OCI-LY7 (cell line): Measurements from ENCODE around the gene DKK1. TPM values are rescaled to one million over a fixed set of nuclear protein-coding genes. Genes with fewer than 3 reads are reported as not detected.

Source experiments
- BruUV-seq: library from RNA; stranded (reverse); fragments of 400-500 nt; replicated peaks from 2 replicates; lab custom pipeline; 2021; lab: Mats Ljungman, UMichigan
- CTCF ChIA-PET: fragments of 300-600 bp; sonication (Branson Sonifier 250); formaldehyde crosslinking; loops from one replicate; lab custom pipeline; 2022; ENCODE audit warnings: antibody characterized with exemption; ENCODE audit not compliant: unreplicated experiment; lab: Charles Lee
- POLR2A ChIA-PET: fragments of 300-600 bp; sonication (Branson Sonifier 250); formaldehyde crosslinking; loops from one replicate; lab custom pipeline; 2022; ENCODE audit warnings: antibody characterized with exemption; lab: Charles Lee
- DNase-seq: peaks from one replicate; pipeline ENCODE4 v3.0.0-alpha.2; 2015; ENCODE audit warnings: low spot score
- H2AFZ ChIP-seq: fragments of 200-600 bp; sonication (generic), shearing (Covaris generic); 2 replicates; pipeline ENCODE4 v1.6.1; 2014; ENCODE audit warnings: mild to moderate bottlenecking, antibody characterized with exemption, low read length, moderate library complexity
- H3K27ac ChIP-seq: fragments of 200-600 bp; sonication (generic); 2 replicates; pipeline ENCODE4 v1.5.1; 2014; ENCODE audit warnings: mixed run types, low read depth, mild to moderate bottlenecking, moderate library complexity, low read length, inconsistent platforms; ENCODE audit not compliant: poor library complexity, severe bottlenecking
- H3K36me3 ChIP-seq: fragments of 200-600 bp; sonication (generic); 2 replicates; pipeline ENCODE4 v1.6.1; 2014; ENCODE audit warnings: mild to moderate bottlenecking, antibody characterized with exemption, low read length, moderate library complexity, mixed read lengths; ENCODE audit not compliant: insufficient read depth
- H3K4me1 ChIP-seq: fragments of 200-600 bp; sonication (generic); 2 replicates; pipeline ENCODE4 v1.5.1; 2014; ENCODE audit warnings: mild to moderate bottlenecking, low read length; ENCODE audit not compliant: insufficient read depth, poor library complexity, severe bottlenecking
- H3K4me2 ChIP-seq: fragments of 200-600 bp; sonication (generic); 2 replicates; pipeline ENCODE4 v1.6.1; 2014; ENCODE audit warnings: mild to moderate bottlenecking, low read length
- H3K4me3 ChIP-seq: fragments of 200-600 bp; sonication (generic); 2 replicates; pipeline ENCODE4 v1.5.1; 2014; ENCODE audit warnings: mild to moderate bottlenecking, low read depth, low read length; ENCODE audit not compliant: poor library complexity, severe bottlenecking
- H3K79me2 ChIP-seq: fragments of 200-600 bp; sonication (generic); 2 replicates; pipeline ENCODE4 v1.6.1; 2016; ENCODE audit warnings: low read depth, mild to moderate bottlenecking, low read length, moderate library complexity, mixed read lengths; ENCODE audit not compliant: insufficient read depth
- H3K9me2 ChIP-seq: fragments of 200-600 bp; sonication (generic); 2 replicates; pipeline ENCODE4 v1.6.1; 2016; ENCODE audit warnings: mild to moderate bottlenecking, low read length, mixed read lengths; ENCODE audit not compliant: insufficient read depth
- H3K9me3 ChIP-seq: fragments of 200-600 bp; sonication (generic); 2 replicates; pipeline ENCODE4 v1.6.1; 2014; ENCODE audit warnings: mild to moderate bottlenecking, mixed run types, low read length, mixed read lengths
- H4K20me1 ChIP-seq: fragments of 200-600 bp; sonication (generic); 2 replicates; pipeline ENCODE4 v1.6.1; 2014; ENCODE audit warnings: mild to moderate bottlenecking, antibody characterized with exemption, low read length, moderate library complexity, mixed read lengths; ENCODE audit not compliant: insufficient read depth
- EZH2phosphoT487 ChIP-seq: fragments of 200-600 bp; sonication (generic); IDR thresholded peaks from 2 replicates; pipeline ENCODE4 v1.6.1; 2018; ENCODE audit warnings: low read depth, borderline replicate concordance, mild to moderate bottlenecking, mixed run types, antibody characterized with exemption, low read length, moderate library complexity, mixed read lengths
- intact Hi-C: fragments of 100-400 bp; cut with micrococcal nuclease; formaldehyde crosslinking; loops from one replicate; pipeline ENCODE4 v1.10.0; 2022; ENCODE audit not compliant: unreplicated experiment
- total RNA-seq, 2 experiments: library from RNA; depleted of rRNA in 1 of 2; stranded (reverse); fragments of >200 nt in 1 of 2; shearing (Covaris generic) in 1 of 2; gene quantifications; 2 replicates each; pipeline ENCODE4 v1.2.3, GENCODE V29; 2014 to 2022
- TF ChIP-seq, protein P1 (sequence below): fragments of 200-600 bp; sonication (generic); conservative IDR thresholded peaks from 2 replicates; pipeline ENCODE4 v1.5.1; 2014; ENCODE audit warnings: mild to moderate bottlenecking, antibody characterized with exemption, low read length, moderate library complexity, mixed read lengths

Gene DKK1
- total RNA-seq, 2 experiments from 2014 or later, result not detected

DNA sequence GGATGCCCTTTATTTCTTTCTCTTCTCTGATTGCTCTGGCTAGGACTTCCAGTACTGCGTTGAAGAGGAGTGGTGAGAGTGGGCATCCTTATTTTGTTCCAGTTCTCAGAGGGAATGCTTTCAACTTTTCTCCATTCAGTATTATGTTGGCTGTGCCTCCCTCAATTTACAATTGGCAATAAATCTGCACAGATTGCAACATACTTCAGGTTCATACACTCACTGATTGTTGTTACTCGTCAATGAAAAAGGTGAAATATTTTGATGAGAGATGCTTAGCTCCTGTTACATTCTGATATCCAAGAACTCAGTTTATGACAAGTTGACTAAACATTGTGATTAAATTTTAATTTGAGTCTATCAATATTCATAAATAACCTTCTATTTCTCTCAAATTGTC is 37.9 kb upstream of the DKK1 start:
- no peaks in the 10 kb centered on the region for H3K9me2 ChIP-seq
- H3K4me2 ChIP-seq, result no peak overlapping the region
- no peak for TF ChIP-seq EZH2phosphoT487
- TF ChIP-seq, protein P1, sequence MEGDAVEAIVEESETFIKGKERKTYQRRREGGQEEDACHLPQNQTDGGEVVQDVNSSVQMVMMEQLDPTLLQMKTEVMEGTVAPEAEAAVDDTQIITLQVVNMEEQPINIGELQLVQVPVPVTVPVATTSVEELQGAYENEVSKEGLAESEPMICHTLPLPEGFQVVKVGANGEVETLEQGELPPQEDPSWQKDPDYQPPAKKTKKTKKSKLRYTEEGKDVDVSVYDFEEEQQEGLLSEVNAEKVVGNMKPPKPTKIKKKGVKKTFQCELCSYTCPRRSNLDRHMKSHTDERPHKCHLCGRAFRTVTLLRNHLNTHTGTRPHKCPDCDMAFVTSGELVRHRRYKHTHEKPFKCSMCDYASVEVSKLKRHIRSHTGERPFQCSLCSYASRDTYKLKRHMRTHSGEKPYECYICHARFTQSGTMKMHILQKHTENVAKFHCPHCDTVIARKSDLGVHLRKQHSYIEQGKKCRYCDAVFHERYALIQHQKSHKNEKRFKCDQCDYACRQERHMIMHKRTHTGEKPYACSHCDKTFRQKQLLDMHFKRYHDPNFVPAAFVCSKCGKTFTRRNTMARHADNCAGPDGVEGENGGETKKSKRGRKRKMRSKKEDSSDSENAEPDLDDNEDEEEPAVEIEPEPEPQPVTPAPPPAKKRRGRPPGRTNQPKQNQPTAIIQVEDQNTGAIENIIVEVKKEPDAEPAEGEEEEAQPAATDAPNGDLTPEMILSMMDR, result no peak
- no peak overlapping the region for H3K4me3 ChIP-seq
- CTCF ChIA-PET, result no interaction called here
- no peaks in the 10 kb centered on the region for H4K20me1 ChIP-seq
- POLR2A ChIA-PET, result interaction anchor here (0.8 kb wide), 2 partner anchors 9 to 41 kb away, joined by 3 read pairs; no protein-coding TSS in a partner anchor
- no peak overlapping the region for H2AFZ ChIP-seq
- H3K36me3 ChIP-seq, result no peaks in the 10 kb centered on the region
- no peak overlapping the region for H3K27ac ChIP-seq
- H3K9me3 ChIP-seq, result no peaks in the 10 kb centered on the region
- intact Hi-C loops, result no loop called here
- no TSS peak for BruUV-seq
- H3K4me1 ChIP-seq, result no peaks in the 10 kb centered on the region
- DNase-seq, result no peak
- no peaks in the 10 kb centered on the region for H3K79me2 ChIP-seq

DNA sequence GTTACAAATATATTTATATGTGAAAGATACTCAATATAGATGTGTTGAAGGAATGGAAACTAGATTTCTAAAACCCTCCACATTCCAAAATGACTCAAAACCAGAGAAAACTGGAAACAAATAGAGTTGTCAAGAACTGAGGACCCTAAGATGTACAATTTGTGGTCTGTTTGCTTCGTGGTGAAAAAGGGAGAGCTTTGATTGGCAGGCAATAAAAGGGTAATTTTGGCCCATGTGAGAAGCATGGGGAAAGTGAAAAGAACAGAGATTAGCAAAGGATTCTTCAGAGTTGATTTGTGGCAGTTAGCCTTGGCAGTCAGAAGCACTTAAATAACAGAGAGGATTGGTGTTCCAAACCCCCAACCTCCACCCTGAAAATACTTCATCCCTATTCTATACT is 37.1 kb upstream of the DKK1 start:
- intact Hi-C loops, result no loop called here
- DNase-seq, result no peak
- no peak overlapping the region for H3K4me2 ChIP-seq
- TF ChIP-seq EZH2phosphoT487, result no peak
- TF ChIP-seq, protein P1, result no peak
- no peaks in the 10 kb centered on the region for H3K36me3 ChIP-seq
- H3K9me2 ChIP-seq, result no peaks in the 10 kb centered on the region
- H3K79me2 ChIP-seq, result no peaks in the 10 kb centered on the region
- no peaks in the 10 kb centered on the region for H3K4me1 ChIP-seq
- no peak overlapping the region for H3K4me3 ChIP-seq
- no peaks in the 10 kb centered on the region for H3K9me3 ChIP-seq
- H2AFZ ChIP-seq, result no peak overlapping the region
- H4K20me1 ChIP-seq, result no peaks in the 10 kb centered on the region
- CTCF ChIA-PET, result no interaction called here
- POLR2A ChIA-PET, result no interaction called here
- no peak overlapping the region for H3K27ac ChIP-seq
- no TSS peak for BruUV-seq

DNA sequence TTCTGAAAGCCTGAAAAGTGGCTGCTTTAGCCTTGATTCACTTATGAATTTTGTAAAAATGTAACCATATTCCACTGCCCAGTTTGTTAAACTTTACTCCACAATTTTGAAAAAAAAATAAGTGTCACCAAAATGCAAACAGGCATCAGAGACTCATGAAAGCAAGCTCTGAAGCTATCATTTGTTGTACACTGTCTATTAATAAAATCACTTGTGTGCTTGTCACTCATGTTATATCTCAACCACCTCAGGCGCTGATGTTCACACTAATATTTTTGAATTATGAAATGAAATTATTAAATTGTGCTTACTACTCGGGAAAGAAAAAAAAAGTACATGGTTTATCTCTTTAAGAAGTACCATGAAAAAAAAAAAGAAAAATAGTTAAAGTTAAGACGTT is 34.5 kb upstream of the DKK1 start:
- Histone ChIP-seq H3K9me2 (no peaks in the 10 kb centered on the region), H3K9me3 (no peaks in the 10 kb centered on the region), H3K36me3 (no peaks in the 10 kb centered on the region), H2AFZ (no peak overlapping the region), H3K4me3 (no peak overlapping the region), H3K79me2 (no peaks in the 10 kb centered on the region), H3K4me2 (no peak overlapping the region), H3K27ac (no peak overlapping the region), H3K4me1 (no peaks in the 10 kb centered on the region), H4K20me1 (no peaks in the 10 kb centered on the region)
- ChIA-PET CTCF (no interaction called here), POLR2A (interaction anchor here (0.7 kb wide), 1 partner anchor 20 kb away, joined by 3 read pairs; no protein-coding TSS in a partner anchor)
- TF ChIP-seq EZH2phosphoT487, result no peak
- TF ChIP-seq, protein P1, result no peak
- no peak for DNase-seq
- BruUV-seq, result no TSS peak
- intact Hi-C loops, result no loop called here
